Glutamatergic neuron (in vitro differentiated cells): ENCODE results near the gene SLC39A8. TPM values are rescaled to one million over a fixed set of nuclear protein-coding genes. Genes with fewer than 3 reads are reported as not detected.

Experiments used
- DNase-seq: peaks from one replicate; pipeline ENCODE4 v3.0.0; 2022
- H3K27ac Mint-ChIP-seq: one replicate; pipeline ENCODE4 v1.8.0; 2020; ENCODE audit warnings: mild to moderate bottlenecking, mixed read lengths, inconsistent platforms; ENCODE audit not compliant: unreplicated experiment
- H3K27me3 Mint-ChIP-seq: one replicate; pipeline ENCODE4 v1.8.0; 2020; ENCODE audit warnings: mild to moderate bottlenecking, moderate library complexity, mixed read lengths, inconsistent platforms; ENCODE audit not compliant: unreplicated experiment
- H3K36me3 Mint-ChIP-seq: one replicate; pipeline ENCODE4 v1.8.0; 2020; ENCODE audit warnings: mild to moderate bottlenecking, mixed read lengths, inconsistent platforms; ENCODE audit not compliant: unreplicated experiment
- H3K4me1 Mint-ChIP-seq: one replicate; pipeline ENCODE4 v1.8.0; 2020; ENCODE audit warnings: mild to moderate bottlenecking, low read depth, mixed read lengths, inconsistent platforms; ENCODE audit not compliant: unreplicated experiment
- H3K4me3 Mint-ChIP-seq: one replicate; pipeline ENCODE4 v1.8.0; 2020; ENCODE audit warnings: mild to moderate bottlenecking, mixed read lengths, inconsistent platforms; ENCODE audit not compliant: unreplicated experiment
- H3K9me3 Mint-ChIP-seq: one replicate; pipeline ENCODE4 v1.8.0; 2020; ENCODE audit warnings: mild to moderate bottlenecking, moderate library complexity, mixed read lengths, inconsistent platforms; ENCODE audit not compliant: unreplicated experiment
- CTCF ChIP-seq: fragments of 200-600 bp; sonication (generic); IDR thresholded peaks from one replicate; pipeline ENCODE4 v1.5.0; 2021; ENCODE audit not compliant: partially characterized antibody, unreplicated experiment
- total RNA-seq: library from RNA; stranded (reverse); fragmentation: NEBNext Ultra II Directional; extraction: Animal tissue kit (Norgen Biotek cat#: 25700); gene quantifications from one replicate; pipeline ENCODE4 v1.2.1, GENCODE V29; 2021; ENCODE audit not compliant: unreplicated experiment

Gene SLC39A8
- total RNA-seq, 1 donor from 2014 or later = 0.83 TPM

- no peaks in the 10 kb centered on the region for H3K27me3 Mint-ChIP-seq
- no peak for TF ChIP-seq CTCF
Observed at GRCh38 chr4:102356562-102357202, 11.4 kb upstream of the SLC39A8 start.

GRCh38 chr4:102355748-102356147, 10.5 kb upstream of the SLC39A8 start:
- no peaks in the 10 kb centered on the region for H3K36me3 Mint-ChIP-seq
- H3K9me3 Mint-ChIP-seq = no peaks in the 10 kb centered on the region
- no peak overlapping the region for H3K4me3 Mint-ChIP-seq
- no peak for DNase-seq
- no peak overlapping the region for H3K27ac Mint-ChIP-seq
- no peaks in the 10 kb centered on the region for H3K4me1 Mint-ChIP-seq
- no peaks in the 10 kb centered on the region for H3K27me3 Mint-ChIP-seq
- TF ChIP-seq CTCF = no peak

More at GRCh38 chr4:102356562-102357202, 11.4 kb upstream of the SLC39A8 start:
- H3K4me1 Mint-ChIP-seq = no peaks in the 10 kb centered on the region
- no peaks in the 10 kb centered on the region for H3K36me3 Mint-ChIP-seq
- no peak overlapping the region for H3K4me3 Mint-ChIP-seq
- DNase-seq = no peak
- no peaks in the 10 kb centered on the region for H3K9me3 Mint-ChIP-seq
- no peak overlapping the region for H3K27ac Mint-ChIP-seq

GRCh38 chr4:102354671-102355454, 9.6 kb upstream of the SLC39A8 start:
- H3K4me3 Mint-ChIP-seq = no peak overlapping the region
- H3K27me3 Mint-ChIP-seq = no peaks in the 10 kb centered on the region
- H3K4me1 Mint-ChIP-seq = no peaks in the 10 kb centered on the region
- H3K36me3 Mint-ChIP-seq = no peaks in the 10 kb centered on the region
- TF ChIP-seq CTCF = no peak
- no peak for DNase-seq
- H3K27ac Mint-ChIP-seq = no peak overlapping the region
- no peaks in the 10 kb centered on the region for H3K9me3 Mint-ChIP-seq

- no peak for DNase-seq
- Mint-ChIP-seq H3K4me1 (no peaks in the 10 kb centered on the region), H3K9me3 (no peaks in the 10 kb centered on the region)
Observed at GRCh38 chr4:102352781-102353180, 7.5 kb upstream of the SLC39A8 start.

More at GRCh38 chr4:102352781-102353180, 7.5 kb upstream of the SLC39A8 start:
- H3K4me3 Mint-ChIP-seq = no peak overlapping the region
- H3K36me3 Mint-ChIP-seq = no peaks in the 10 kb centered on the region
- no peak for TF ChIP-seq CTCF
- H3K27ac Mint-ChIP-seq = no peak overlapping the region
- H3K27me3 Mint-ChIP-seq = peaks cover 2% of the 10 kb centered on the region
